ENCODE data around the gene COL4A1. TPM values are rescaled to one million over a fixed set of nuclear protein-coding genes. Genes with fewer than 3 reads are reported as not detected.

Gene COL4A1
- polyA plus RNA-seq, 1 donor, result 566 TPM

DNA sequence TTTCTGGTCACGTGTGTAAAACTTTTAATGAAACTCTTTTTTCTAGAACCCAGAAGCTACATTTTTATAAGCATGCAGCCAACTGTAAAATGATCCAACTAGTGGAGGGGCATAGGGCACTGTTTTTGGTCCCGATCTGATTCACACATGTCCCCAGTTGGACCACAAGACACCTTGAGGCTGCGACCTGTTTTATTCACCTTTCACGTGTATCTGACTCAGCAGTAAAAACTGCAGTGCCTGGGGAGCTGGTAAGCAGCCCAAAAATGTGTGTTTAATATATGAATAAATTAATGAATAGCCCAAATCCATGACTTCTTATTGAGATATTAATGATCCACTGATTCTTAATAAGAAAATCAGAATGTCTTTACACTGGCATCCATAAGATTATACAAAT lies 140.4 kb downstream of the COL4A1 start:
- DNase-seq (ENCODE audit: low read depth), result no peak

DNA sequence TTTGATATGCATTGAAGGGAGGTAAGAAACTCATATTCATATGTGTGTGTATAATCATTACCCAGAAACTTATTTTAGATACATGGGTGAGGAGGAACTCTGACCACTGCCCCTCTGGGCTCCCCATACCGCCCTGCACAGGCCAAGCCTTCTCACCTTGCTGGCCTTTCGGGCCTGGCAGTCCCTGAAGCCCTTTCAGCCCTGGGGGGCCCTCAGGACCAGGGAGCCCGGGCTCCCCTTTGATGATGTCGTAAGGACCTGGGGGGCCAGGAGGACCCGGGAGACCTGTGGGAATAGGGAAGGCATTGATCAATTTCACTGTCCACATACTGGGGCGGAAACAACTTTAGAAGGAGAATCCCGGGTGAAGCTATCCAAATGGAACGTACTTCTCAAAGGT lies 142.3 kb downstream of the COL4A1 start:
- DNase-seq (ENCODE audit: low read depth), result no peak

DNA sequence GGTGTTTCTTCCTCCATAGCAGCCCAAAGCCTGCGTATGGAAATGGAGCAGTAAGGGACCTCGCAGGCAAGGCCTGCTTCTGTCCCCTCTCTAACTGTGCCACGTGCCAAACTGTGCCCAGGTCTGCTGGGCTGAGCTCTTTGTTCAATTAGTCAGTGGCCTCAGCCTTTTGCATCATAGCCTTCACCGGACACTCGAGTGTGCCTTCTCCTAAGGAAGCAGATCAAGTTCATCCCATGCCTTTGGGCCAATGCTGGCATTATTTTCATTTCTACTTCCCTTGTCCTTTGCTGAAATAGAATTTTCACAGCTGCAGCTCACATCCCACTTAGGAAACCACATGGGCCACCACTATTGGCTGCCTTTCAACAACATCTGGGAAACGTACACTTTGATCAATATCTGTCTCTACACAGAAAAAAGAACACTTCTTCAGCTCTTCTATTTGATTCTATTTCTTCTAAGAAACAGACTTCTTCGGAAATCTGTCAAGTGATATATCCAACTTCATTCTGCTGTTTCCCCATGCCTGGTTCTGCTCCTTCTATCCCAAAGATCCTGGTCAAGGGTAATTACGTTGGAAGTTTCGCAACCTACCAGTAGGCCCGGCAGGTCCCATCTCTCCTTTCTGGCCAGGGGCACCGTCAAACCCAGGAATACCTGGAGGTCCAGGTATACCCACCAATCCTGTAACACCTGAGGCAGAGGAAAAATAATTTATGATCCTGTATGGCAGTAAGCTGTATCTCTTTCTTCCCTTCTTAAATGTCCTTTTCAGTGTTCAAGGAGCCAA lies 143.9 kb downstream of the COL4A1 start:
- DNase-seq (ENCODE audit: low read depth), result peak; percentile 40

DNA sequence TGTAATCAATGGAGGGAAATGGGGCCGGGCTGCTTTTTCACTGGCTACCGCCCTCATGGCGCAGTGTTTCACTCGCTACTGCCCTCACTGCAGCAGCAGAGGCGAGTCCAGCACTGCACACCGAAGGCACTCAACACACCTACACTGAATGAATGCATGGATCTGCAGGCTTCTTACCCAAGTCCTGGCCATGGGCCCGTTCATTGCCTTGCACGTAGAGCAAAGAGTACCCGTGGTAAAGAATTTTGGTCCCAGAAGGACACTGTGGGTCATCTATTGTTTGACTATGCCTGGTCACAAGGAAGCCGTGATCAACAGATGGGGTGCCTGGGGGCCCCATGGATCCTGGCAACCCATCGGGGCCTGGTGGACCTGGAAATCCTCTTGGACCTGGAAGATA lies 144.9 kb downstream of the COL4A1 start:
- DNase-seq (ENCODE audit: low read depth), result no peak

DNA sequence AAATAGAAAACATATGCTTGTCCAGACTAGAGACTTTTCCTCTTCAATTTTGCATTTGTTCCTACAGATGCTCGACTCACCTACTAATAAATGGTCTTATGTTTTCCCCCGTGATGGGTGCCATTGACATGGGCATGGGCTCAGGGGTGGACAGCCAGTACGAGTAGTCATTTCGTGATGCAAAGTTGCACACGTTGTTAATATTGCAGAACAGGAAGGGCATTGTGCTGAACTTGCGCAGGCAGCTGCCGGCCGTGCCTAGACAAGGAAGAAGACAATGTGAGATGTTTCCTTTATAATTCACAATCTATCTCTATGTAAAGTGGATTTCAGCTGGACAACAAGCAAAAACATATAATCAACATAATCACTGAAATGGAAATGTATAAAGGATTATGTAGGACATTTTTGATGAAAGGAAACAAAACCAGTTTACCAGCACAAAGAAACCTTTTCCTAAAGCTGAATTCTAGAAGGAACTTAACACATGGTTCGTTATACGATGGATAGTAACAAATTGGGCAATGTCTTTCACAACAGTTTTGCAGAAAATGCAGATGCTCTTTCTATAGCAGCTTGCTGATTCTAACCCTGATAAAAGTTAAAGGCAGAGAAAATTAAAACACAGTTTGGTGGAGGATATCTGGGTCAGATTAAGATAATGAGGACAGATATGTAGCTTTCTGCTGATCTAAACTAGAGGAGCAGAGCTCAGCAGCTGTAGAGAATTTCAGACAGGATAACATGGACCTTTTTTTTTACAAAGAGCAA lies 145.7 kb downstream of the COL4A1 start:
- DNase-seq (ENCODE audit: low read depth), result no peak

DNA sequence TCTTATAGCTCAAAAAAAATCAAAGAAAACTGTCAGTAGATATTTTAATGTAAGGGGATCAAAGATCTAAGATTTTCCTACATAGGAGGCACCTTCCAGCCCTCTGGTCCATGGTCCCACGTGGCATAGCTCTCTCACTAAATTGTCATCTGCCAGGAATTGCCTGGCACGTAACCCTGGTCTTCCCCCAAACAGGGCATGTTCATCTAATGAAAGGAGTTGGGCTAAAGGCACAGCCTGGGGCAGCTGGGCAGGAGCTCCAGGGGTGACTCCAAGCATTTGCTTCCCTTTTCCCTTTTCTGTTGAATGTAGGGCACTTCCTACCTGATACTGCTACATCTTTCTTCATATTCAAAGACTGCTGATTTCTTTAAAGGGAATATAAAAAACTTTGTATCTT lies 148.7 kb downstream of the COL4A1 start:
- no peak for DNase-seq (ENCODE audit: low read depth)

DNA sequence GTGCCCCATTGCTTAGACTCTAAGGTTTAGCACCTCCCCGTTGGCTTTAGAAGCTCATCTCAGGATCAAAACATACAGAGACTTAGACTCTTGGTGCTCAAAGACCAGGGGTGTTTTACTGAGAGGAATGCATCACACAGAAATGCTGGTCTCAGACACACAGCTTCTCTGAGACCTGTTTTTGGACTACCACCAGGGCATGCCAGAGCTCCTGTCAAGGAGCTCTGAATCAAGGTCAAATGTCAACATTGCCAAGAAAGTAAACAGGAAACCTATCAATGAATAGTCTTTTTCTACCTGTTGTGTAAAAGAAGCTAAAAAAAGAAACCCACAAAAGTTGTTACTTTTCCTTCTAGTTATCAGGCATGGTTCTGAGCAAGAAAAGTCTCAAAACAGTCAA lies 149.2 kb downstream of the COL4A1 start:
- DNase-seq (ENCODE audit: low read depth), result no peak

DNA sequence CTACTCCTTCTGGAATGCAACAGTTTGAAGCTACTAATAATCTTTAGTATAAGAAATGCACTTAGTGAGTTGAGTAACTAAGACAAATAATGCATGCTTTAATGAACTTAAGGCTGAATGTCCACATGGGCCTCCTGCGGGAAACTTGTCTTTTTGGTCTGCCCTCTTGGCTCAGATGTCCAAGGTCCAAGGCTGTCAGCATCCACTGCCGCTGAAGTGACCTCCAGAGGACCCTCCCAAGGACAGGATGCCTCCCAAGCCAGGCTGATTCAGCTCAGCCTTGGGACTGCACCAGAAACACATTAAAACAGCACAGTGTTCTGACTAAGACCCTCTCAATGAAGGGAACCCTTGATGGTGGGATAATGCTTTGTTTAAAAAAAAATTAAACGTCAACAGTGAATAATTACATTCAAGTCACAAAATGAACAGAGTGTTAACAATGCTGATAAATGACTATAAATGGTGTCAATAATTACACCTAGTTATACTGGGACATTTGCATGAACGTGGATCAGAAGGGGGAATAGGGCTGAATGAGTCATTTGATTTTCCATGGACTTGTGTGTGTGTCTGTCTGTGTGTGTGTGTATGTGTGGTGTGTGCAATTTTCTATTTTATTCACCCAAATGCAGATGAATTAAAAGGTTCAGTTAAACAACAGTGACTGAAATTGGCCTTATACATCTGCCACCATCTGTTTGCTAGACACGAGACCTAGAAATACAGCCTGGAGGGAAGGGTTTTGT lies 150.5 kb downstream of the COL4A1 start:
- DNase-seq (ENCODE audit: low read depth), result no peak

DNA sequence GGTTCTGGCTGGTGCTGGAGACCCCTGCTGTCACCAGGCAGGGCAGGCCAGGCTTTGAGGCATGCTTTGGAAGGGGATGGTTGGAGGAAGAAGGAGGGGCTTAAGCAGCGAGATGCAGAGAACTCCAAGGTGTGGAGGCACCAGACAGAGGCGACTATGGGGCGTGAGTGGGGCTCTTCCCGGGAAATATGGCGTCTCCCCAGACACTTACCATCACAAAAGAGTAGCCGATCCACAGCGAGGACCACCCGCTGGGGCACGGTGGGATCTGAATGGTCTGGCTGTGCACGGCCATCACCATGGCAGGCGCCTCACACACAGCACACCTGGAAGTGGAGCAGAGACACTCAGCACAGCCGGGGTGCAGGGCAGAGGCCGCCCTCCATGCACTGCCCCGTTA lies 151.9 kb downstream of the COL4A1 start:
- DNase-seq (ENCODE audit: low read depth), result no peak

DNA sequence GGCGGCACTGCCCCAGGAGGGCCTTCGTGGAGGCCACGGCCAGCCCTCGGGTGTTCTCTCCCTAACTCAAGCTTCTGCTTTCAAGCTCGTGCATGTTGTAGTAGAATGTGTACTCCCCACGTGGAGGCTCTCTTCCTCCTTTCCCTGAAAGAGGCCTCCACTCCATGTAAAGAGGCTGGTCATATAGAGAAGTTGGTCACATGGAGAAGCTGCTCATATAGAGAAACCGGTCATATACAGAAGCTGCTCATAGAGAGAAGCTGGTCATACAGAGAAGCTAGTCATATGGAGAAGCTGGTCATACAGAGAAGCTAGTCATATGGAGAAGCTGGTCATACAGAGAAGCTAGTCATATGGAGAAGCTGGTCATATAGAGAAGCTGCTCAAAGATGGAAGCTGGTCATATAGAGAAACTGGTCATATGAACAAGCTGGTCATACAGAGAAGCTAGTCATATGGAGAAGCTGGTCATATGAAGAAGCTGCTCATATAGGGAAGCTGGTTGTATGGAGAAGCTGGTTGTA lies 152.5 kb downstream of the COL4A1 start:
- DNase-seq (ENCODE audit: low read depth), result no peak

DNA sequence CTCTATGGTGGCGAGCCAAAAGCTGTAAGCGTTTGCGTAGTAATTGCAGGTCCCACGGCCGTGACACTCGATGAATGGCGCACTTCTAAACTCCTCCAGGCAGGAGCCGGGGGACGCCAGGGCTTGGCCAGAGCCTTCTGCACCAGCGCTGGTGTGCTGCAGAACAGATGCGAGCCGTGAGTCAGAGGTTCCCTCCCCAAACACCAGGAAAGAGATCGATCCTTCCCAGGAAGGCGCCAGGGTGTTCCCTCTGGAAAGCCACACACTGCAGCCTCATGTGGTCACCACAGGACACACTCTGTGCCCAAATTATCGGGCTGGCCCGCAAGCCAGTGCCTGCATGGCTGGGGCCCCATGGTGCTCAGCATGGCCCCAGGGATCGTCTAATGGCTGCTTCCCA lies 154.6 kb downstream of the COL4A1 start:
- DNase-seq (ENCODE audit: low read depth), result no peak

DNA sequence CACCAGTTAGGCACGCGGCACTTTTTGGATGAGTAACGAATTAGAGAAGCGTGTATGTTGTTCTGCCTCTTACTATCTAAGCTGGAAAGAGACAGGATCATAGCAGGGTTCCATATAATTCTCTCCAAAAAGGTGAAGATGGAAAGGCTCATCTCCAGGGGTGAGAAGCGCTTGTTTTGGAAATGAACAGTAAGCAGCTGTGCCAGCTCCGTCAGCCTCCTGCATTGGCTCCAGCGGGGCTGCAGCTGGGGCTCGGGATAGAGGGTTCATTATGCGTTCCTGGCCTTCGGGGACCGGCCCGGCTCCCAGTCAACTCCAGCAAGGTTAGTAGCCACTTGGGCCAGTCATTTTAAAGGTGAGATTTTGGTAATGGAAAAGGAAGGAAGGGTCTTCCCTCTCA lies 155.5 kb downstream of the COL4A1 start:
- DNase-seq (ENCODE audit: low read depth), result no peak

DNA sequence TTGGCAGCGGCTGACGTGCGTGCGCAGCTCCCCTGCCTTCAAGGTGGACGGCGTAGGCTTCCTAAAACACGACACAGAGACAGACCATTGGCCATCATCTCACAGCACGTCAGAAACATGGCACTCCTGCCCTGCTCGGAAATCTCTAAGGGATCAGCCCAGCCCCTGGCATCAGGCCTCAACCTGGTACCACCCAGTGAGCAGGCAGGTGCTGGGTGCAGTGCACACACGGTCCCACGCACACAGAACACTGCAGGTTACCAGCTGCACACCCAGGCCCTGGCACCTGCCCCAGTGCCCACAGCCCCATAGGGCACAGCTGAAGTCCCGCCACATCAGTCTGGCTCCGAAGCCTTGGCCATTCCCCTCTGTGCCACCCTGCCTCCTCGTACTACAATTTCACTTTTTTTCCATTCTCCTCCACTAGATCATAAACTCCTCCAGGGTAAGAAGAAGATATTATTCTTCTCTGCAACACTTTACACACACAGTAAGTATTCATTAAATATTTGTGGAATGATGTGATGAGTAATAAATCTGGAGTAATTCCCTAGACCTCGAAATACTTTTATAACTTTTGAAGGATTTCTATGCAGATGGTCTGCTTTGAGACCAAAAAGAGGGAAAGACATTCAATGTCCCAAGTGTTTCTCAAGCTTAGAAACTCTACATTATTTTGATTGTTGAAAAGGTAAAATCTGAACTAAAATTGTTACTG lies 156.4 kb downstream of the COL4A1 start:
- no peak for DNase-seq (ENCODE audit: low read depth)

DNA sequence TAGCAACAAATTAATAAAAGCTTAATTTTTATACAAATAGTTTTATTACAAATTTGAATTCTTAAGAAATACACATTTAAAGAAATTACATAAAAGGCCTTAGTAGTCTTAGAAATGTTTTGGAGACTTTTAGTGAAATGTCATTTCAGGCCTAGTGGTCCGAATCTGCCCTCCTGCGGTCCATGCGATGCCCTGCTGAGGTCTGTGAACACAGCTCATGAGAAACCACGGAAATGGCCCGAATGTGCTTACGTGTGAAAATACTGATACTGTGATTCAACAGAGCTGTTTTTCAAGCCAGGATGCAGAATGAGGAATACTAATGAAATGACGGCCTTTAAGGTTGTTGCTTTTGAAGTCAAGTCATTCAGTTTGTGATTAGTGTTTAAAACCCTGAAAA lies 157.9 kb downstream of the COL4A1 start:
- DNase-seq (ENCODE audit: low read depth), result no peak

DNA sequence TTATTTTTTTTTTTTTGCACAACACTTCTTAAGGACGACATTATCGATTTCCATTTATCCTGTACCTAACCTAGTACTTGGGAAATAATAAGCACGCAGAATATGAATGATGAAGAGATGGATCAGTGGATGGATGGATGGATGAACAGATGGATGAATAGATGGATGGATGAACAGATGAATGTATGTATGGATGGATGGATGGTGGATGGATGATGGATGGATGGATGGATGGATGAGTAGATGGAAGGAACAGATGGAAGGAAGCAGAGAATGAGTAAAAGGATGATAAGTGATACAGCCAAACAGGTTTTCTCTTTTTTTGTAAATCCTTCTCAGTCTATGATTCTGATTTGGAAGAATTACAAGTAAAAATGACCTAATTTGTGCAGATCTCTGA lies 166.9 kb downstream of the COL4A1 start:
- no peak for DNase-seq (ENCODE audit: low read depth)

DNA sequence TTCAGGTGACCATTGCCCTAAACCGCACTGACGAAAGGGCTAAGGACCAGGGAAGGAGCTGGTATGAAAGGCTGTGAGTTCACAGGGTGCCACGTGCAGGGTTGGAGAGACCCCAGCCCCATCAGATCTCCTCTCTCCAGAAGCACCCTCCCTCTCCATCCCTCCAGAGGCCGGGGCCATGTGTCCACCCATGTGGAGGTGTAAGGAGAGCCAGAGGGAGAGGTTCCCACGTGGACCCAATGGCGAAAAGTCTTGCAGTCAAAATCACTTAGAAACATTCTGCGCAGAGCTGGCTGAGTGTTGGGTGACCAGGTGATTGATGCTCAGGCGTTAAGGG lies 168.3 kb downstream of the COL4A1 start:
- no peak for DNase-seq (ENCODE audit: low read depth)

DNA sequence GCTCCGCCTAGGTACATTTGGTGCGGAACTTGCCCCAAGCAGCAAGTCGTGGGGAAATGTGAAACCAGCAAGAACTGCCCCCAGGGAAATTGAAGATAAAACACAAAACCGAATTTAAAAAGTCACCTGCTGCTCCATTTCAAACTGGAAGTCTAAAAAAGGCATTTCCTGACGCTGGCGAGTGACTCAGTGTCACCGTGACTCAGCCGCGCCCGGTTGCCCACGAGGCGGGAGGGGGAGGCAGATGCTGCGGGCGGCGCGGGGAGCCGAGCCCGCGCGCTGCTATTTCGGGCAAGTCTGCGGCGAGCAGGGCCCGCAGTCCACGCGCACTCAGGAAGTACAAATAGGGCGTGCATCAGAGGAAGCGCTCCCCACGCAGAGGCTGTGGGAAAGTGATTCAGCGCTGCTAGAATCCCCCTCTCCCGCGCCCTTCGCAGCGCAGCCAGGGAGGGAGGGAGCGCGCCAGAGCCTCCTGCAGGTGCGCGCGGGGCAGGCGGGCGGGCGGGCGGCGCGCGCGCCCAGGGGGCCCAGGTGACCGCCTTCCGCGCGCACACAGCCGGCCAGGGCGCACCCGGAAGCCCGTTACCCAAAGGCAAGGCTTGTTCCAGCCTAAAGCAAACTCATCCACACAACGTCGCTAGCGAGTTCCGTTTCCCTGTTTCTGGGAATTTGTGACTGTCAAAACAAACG lies 168.8 kb downstream of the COL4A1 start:
- no peak for DNase-seq (ENCODE audit: low read depth)

DNA sequence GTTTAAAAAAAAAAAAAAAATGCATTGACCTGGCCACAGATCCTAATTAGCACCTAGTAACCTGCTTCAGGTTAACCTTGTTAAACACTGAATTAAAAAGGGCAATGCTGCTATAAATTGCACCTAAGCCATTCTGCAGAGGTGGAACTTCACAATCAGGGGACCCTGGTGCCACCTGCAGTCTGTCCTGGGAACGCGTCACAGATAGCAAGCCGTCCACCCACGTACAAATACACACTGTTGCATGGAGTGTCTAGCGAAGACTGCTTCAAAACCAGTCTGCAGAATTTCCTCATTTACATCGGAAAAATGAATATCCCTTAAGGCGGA lies 169.3 kb downstream of the COL4A1 start:
- no peak for DNase-seq (ENCODE audit: low read depth)

DNA sequence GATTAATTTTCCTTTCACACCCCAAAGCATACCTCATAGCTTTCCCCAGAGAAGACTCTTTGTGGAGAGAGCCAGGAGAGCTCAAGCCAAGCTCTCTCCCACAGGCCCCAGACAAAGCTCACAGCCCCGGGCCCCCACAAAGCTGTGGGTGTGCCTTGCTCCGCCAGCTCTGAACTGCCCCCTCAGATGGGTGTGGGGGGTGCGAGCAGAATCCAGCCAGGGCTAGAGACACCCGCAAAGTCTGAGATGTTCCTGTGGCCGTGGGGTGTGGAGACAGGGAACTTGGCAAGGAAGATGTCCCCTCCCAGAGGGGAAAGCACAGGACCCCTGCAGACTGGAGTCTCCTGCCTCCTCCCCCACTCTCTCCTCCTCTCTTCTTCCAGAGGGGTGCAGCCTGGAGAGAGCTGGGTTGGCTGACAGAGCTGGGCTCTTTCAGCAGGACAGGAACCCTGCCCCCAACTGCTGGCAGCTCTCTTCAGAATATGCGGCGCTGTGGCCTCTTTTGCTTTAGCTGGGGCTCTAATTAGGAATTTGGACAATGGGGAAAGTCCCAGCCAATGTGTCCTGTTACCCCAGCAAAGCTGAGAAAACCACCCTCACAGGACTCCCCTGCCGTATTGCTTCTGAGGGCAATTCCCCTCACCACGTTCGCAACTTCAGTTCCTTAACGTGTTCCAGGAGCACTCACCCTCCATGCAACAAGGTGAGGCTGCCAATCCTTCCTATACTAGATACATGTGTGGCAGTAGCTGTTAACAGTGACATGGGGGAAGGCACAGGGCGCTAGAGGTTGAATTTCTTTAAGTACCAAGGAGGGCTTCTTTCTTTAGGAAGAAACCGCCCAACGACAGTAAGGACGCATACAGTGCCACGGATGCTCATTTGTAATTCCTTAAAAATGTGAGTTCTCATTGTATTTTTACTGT lies 170.0 kb downstream of the COL4A1 start:
- DNase-seq (ENCODE audit: low read depth), result no peak

DNA sequence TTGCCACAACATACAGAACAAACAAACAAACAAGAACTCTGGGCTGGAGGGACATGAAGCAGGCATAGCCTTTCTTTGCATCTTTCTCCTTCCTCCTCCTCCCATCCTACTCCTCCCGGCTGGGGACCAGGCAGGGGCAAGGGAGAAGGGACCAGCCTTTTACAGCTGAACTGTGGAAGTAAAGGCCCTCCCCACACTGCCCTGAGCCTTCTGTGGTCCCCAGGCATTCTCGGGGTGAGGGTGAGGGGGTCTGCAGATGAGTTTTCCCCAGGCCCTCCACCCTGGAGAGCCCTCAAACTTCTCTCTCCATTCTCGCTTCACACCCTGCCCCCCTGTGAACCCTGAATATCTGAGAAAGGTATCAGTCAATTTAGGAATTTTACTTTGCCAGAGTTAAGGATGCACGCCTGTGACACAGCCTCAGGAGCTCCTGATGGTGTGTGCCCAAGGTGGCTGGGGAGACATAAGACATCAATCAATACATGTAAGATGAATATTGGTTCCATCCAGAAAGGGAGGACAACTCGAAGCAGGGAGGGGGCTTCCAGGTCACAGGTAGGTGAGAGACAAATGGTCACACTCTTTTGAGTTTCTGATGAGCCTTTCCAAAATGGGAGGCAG lies 170.9 kb downstream of the COL4A1 start:
- no peak for DNase-seq (ENCODE audit: low read depth)
